Neuronal stem cell (in vitro differentiated cells): ENCODE data around the gene KSR2.

Experiments used
- DNase-seq: peaks from one replicate; pipeline ENCODE4 v3.0.0-alpha.2; 2013; ENCODE audit warnings: low spot score
- H2AFZ ChIP-seq: one replicate; pipeline ENCODE4 v1.6.1; 2013; ENCODE audit warnings: mild to moderate bottlenecking, low read length, inconsistent platforms
- H2AK5ac ChIP-seq: 2 replicates; pipeline ENCODE4 v1.6.1; 2013; ENCODE audit warnings: low read depth, mild to moderate bottlenecking, inconsistent platforms, low read length, moderate library complexity, mixed read lengths
- H2BK120ac ChIP-seq: 2 replicates; pipeline ENCODE4 v1.6.1; 2013; ENCODE audit warnings: low read depth, mild to moderate bottlenecking, inconsistent platforms, low read length, moderate library complexity, mixed read lengths
- H2BK12ac ChIP-seq: one replicate; pipeline ENCODE4 v1.6.1; 2013; ENCODE audit warnings: low read length, inconsistent platforms
- H2BK15ac ChIP-seq: 2 replicates; pipeline ENCODE4 v1.6.1; 2013; ENCODE audit warnings: mild to moderate bottlenecking, low read length, inconsistent platforms, mixed read lengths
- H2BK5ac ChIP-seq: one replicate; pipeline ENCODE4 v1.6.1; 2013; ENCODE audit warnings: inconsistent platforms, mild to moderate bottlenecking, low read length, moderate library complexity
- H3K14ac ChIP-seq: one replicate; pipeline ENCODE4 v1.6.1; 2013; ENCODE audit warnings: low read length, inconsistent platforms
- H3K18ac ChIP-seq: 2 replicates; pipeline ENCODE4 v1.6.1; 2013; ENCODE audit warnings: low read length, inconsistent platforms
- H3K23ac ChIP-seq: 2 replicates; pipeline ENCODE4 v1.6.1; 2013; ENCODE audit warnings: low read depth, mild to moderate bottlenecking, mixed read lengths, low read length, inconsistent platforms; ENCODE audit not compliant: poor library complexity
- H3K27ac ChIP-seq: replicated peaks from 3 replicates; pipeline ENCODE4 v1.5.1; 2013; ENCODE audit warnings: low read length, inconsistent platforms
- H3K27me3 ChIP-seq, 3 experiments: 2 replicates each; pipeline ENCODE4 v1.6.1; 2013; ENCODE audit warnings: low read length in 3 of 3, mild to moderate bottlenecking in 2 of 3, inconsistent platforms in 1 of 3, low read depth in 1 of 3, mixed read lengths in 1 of 3, moderate library complexity in 1 of 3; ENCODE audit not compliant: control insufficient read depth in 3 of 3, insufficient read depth in 3 of 3
- H3K36me3 ChIP-seq, 2 donors: replicated peaks in 1 of 2; 2 replicates each; pipeline ENCODE4 v1.6.1; 2013; ENCODE audit warnings: low read length in 2 of 2; ENCODE audit not compliant: control insufficient read depth in 2 of 2, insufficient read depth in 2 of 2
- H3K4ac ChIP-seq: 2 replicates; pipeline ENCODE4 v1.6.1; 2013; ENCODE audit warnings: inconsistent platforms, mild to moderate bottlenecking, low read length, moderate library complexity
- H3K4me1 ChIP-seq, 2 donors: 1 replicate in 1 of 2; 2 replicates in 1 of 2; pipeline ENCODE4 v1.6.1; 2013; ENCODE audit warnings: low read length in 2 of 2, low read depth in 1 of 2; ENCODE audit not compliant: control insufficient read depth in 2 of 2, insufficient read depth in 1 of 2
- H3K4me2 ChIP-seq: one replicate; pipeline ENCODE4 v1.6.1; 2013; ENCODE audit warnings: mild to moderate bottlenecking, low read length, inconsistent platforms; ENCODE audit not compliant: insufficient read depth, poor library complexity, severe bottlenecking
- H3K4me3 ChIP-seq, 2 donors: 2 replicates each; pipeline ENCODE4 v1.5.1; 2013; ENCODE audit warnings: low read length in 2 of 2, mild to moderate bottlenecking in 2 of 2, inconsistent platforms in 1 of 2, moderate library complexity in 1 of 2
- H3K79me1 ChIP-seq: one replicate; pipeline ENCODE4 v1.6.1; 2013; ENCODE audit warnings: low read depth, mild to moderate bottlenecking, inconsistent platforms, low read length, moderate library complexity
- H3K9ac ChIP-seq: one replicate; pipeline ENCODE4 v1.6.1; 2013; ENCODE audit warnings: mild to moderate bottlenecking, low read depth, low read length, inconsistent platforms; ENCODE audit not compliant: poor library complexity
- H3K9me3 ChIP-seq, 2 donors: replicated peaks in 1 of 2; 2 replicates each; pipeline versions ENCODE3 to v1.6.1; 2013; ENCODE audit warnings: low read length in 2 of 2, mild to moderate bottlenecking in 2 of 2, inconsistent platforms in 1 of 2, low read depth in 1 of 2, mixed read lengths in 1 of 2, moderate library complexity in 1 of 2; ENCODE audit not compliant: control insufficient read depth in 2 of 2, insufficient read depth in 1 of 2
- H4K8ac ChIP-seq: one replicate; pipeline ENCODE4 v1.6.1; 2013; ENCODE audit warnings: low read depth, mild to moderate bottlenecking, inconsistent platforms, low read length, moderate library complexity
- H4K91ac ChIP-seq: one replicate; pipeline ENCODE4 v1.6.1; 2013; ENCODE audit warnings: low read length, low read depth, mild to moderate bottlenecking, inconsistent platforms; ENCODE audit not compliant: poor library complexity
- WGBS, 2 donors: extraction: QIAGEN DNeasy Blood & Tissue Kit; methylation state at CpG; one replicate each; pipeline ENCODE4 v1.1.7; 2013; ENCODE audit warnings: missing lambda C conversion rate in 2 of 2, mixed read lengths in 1 of 2; ENCODE audit not compliant: insufficient read length in 2 of 2, insufficient replicate concordance in 1 of 2; ENCODE audit errors: extremely low coverage in 2 of 2; 5-methylcytosine and 5-hydroxymethylcytosine counted together

The KSR2 gene

GRCh38 chr12:117994551-117995438 lies 26.0 kb upstream of the KSR2 start:
- H3K14ac ChIP-seq, result no peak overlapping the region
- no peaks in the 10 kb centered on the region for H3K9me3 ChIP-seq
- no peak overlapping the region for H4K8ac ChIP-seq
- no peak overlapping the region for H2AK5ac ChIP-seq
- no peaks in the 10 kb centered on the region for H3K4me1 ChIP-seq
- no peak overlapping the region for H2BK15ac ChIP-seq
- no peak overlapping the region for H3K18ac ChIP-seq
- H2BK120ac ChIP-seq, result no peak overlapping the region
- no peak overlapping the region for H4K91ac ChIP-seq
- H3K4me2 ChIP-seq, result no peak overlapping the region
- H3K36me3 ChIP-seq, result no peaks in the 10 kb centered on the region
- H2AFZ ChIP-seq, result no peak overlapping the region
- no peaks in the 10 kb centered on the region for H3K79me1 ChIP-seq
- no peak overlapping the region for H2BK5ac ChIP-seq
- no peak overlapping the region for H3K4me3 ChIP-seq
- DNase-seq, result no peak
- H3K23ac ChIP-seq, result no peak overlapping the region
- H3K27ac ChIP-seq, result no peak overlapping the region
- no peak overlapping the region for H3K9ac ChIP-seq
- no CpG with 5 or more reads among the region's 3 CpGs for WGBS, 2 donors
- H2BK12ac ChIP-seq, result no peak overlapping the region
- H3K27me3 ChIP-seq, result no peaks in the 10 kb centered on the region
- no peak overlapping the region for H3K4ac ChIP-seq

GRCh38 chr12:117986705-117987469 lies 18.1 kb upstream of the KSR2 start:
- H2BK5ac ChIP-seq, result no peak overlapping the region

GRCh38 chr12:117985182-117985581 lies 16.4 kb upstream of the KSR2 start:
- no peak overlapping the region for H2AK5ac ChIP-seq
- H4K91ac ChIP-seq, result no peak overlapping the region
- H3K9me3 ChIP-seq, result no peaks in the 10 kb centered on the region
- no peaks in the 10 kb centered on the region for H3K79me1 ChIP-seq
- H3K9ac ChIP-seq, result no peak overlapping the region
- no peak overlapping the region for H2AFZ ChIP-seq
- H2BK15ac ChIP-seq, result no peak overlapping the region
- no peak overlapping the region for H3K4me2 ChIP-seq
- no peak overlapping the region for H3K18ac ChIP-seq
- H3K14ac ChIP-seq, result no peak overlapping the region
- no peaks in the 10 kb centered on the region for H3K27me3 ChIP-seq
- no peak overlapping the region for H3K4me3 ChIP-seq
- no peak overlapping the region for H3K4ac ChIP-seq
- no peak overlapping the region for H4K8ac ChIP-seq
- no peak overlapping the region for H2BK120ac ChIP-seq
- no peaks in the 10 kb centered on the region for H3K4me1 ChIP-seq
- WGBS, 2 donors, result no CpG with 5 or more reads among the region's 2 CpGs
- DNase-seq, result no peak
- H3K36me3 ChIP-seq, result no peaks in the 10 kb centered on the region
- H2BK12ac ChIP-seq, result no peak overlapping the region
- H3K27ac ChIP-seq, result no peak overlapping the region
- no peak overlapping the region for H3K23ac ChIP-seq
- no peak overlapping the region for H2BK5ac ChIP-seq

More at GRCh38 chr12:117986705-117987469, 18.1 kb upstream of the KSR2 start:
- Histone ChIP-seq H3K36me3 (no peaks in the 10 kb centered on the region), H3K4me2 (no peak overlapping the region), H4K91ac (no peak overlapping the region), H3K4me3 (no peak overlapping the region), H3K4me1 (no peaks in the 10 kb centered on the region), H3K18ac (no peak overlapping the region), H4K8ac (no peak overlapping the region), H2AFZ (no peak overlapping the region), H3K4ac (no peak overlapping the region), H2BK120ac (no peak overlapping the region), H2BK15ac (no peak overlapping the region), H3K23ac (no peak overlapping the region), H3K14ac (no peak overlapping the region), H2BK12ac (no peak overlapping the region), H3K27ac (no peak overlapping the region), H3K79me1 (no peaks in the 10 kb centered on the region), H3K9me3 (no peaks in the 10 kb centered on the region), H3K27me3 (no peaks in the 10 kb centered on the region), H3K9ac (no peak overlapping the region), H2AK5ac (no peak overlapping the region)
- DNase-seq, result no peak
- WGBS, 2 donors, result no CpG with 5 or more reads among the region's 4 CpGs

GRCh38 chr12:117981267-117981666 lies 12.5 kb upstream of the KSR2 start:
- no CpG with 5 or more reads among the region's 5 CpGs for WGBS, 2 donors
- Histone ChIP-seq H2BK120ac (no peak overlapping the region), H4K91ac (no peak overlapping the region), H3K4me3 (no peak overlapping the region), H3K23ac (no peak overlapping the region), H2AK5ac (no peak overlapping the region), H3K27me3 (no peaks in the 10 kb centered on the region), H2AFZ (no peak overlapping the region), H3K4ac (no peak overlapping the region), H2BK15ac (no peak overlapping the region), H2BK5ac (no peak overlapping the region), H3K4me2 (no peak overlapping the region), H3K9ac (no peak overlapping the region), H4K8ac (no peak overlapping the region), H3K79me1 (no peaks in the 10 kb centered on the region), H3K14ac (no peak overlapping the region), H2BK12ac (no peak overlapping the region), H3K9me3 (no peaks in the 10 kb centered on the region), H3K18ac (no peak overlapping the region), H3K27ac (no peak overlapping the region), H3K4me1 (no peaks in the 10 kb centered on the region), H3K36me3 (no peaks in the 10 kb centered on the region)
- no peak for DNase-seq
